GM12874 (cell line): ENCODE data around the gene ZNF618.

Experiments used
- TF ChIP-seq, protein P1 (sequence below): IDR thresholded peaks from 2 replicates; pipeline ENCODE4 v1.5.1; 2011; ENCODE audit warnings: low read depth, mild to moderate bottlenecking, control low read depth, low read length, moderate library complexity; ENCODE audit not compliant: insufficient read depth

The ZNF618 gene

DNA sequence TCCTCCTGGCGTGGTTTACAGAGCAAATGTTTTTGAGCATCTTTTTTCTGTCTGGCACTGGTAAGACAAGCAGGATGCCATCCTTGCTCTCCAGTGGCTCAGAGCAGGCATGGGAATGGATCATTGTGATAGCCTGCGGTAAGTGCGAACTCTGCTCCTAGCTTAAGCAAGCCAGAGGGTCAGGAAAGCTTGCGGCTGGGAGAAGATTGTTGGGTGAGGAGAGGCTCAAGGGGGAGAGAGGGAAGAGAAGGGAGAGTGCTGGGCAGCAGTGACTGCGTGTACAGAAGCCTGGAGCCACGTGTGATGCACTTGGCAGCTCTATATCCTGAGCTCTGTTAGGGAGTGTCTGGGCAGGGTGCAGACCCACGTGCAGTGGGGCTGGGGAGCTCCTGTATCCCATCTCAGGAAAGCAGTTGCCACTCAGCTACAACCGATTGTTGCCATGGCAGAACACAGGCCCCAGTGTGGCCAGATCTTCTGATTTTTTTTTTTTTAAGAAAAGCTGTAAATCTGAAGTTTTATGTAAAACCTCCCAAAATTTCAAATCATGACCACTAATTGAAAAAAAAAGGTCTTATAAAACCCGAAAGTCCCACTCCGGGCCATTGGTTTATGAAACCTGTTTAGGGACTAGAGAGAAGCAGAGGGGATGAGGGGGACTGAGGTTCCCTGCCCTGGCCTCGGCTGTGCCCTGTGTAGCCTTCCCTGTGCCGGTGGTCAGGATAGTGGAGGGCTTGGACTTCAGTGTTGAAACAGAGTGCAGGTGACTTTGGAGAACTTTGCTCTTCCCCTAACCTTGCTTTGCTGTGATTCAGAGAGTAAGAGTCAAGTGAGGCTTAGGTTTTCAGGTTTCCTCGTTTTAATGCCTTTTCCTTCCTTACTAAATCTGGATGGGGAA, 67.3 kb downstream of the ZNF618 start:
- TF ChIP-seq, protein P1, sequence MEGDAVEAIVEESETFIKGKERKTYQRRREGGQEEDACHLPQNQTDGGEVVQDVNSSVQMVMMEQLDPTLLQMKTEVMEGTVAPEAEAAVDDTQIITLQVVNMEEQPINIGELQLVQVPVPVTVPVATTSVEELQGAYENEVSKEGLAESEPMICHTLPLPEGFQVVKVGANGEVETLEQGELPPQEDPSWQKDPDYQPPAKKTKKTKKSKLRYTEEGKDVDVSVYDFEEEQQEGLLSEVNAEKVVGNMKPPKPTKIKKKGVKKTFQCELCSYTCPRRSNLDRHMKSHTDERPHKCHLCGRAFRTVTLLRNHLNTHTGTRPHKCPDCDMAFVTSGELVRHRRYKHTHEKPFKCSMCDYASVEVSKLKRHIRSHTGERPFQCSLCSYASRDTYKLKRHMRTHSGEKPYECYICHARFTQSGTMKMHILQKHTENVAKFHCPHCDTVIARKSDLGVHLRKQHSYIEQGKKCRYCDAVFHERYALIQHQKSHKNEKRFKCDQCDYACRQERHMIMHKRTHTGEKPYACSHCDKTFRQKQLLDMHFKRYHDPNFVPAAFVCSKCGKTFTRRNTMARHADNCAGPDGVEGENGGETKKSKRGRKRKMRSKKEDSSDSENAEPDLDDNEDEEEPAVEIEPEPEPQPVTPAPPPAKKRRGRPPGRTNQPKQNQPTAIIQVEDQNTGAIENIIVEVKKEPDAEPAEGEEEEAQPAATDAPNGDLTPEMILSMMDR = no peak

DNA sequence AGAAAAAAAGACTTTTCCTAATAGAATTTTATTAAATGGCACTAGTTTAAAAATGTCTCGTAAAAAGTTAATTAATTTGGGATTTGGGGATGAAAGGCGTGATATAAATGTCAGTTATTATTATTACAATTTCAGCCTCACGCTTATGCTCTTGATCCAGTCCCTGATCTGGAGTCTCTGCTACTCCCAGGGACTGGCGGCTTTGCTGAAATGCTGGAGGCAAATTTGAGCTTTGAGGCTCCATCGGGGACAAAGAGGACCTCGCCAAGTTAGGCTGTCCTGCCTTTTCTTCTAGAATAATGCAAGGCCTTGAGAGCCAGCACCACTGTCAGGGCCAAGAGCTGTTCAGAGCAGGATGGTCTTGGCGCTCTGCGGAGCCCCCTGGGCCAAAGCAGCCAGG, 69.7 kb downstream of the ZNF618 start:
- TF ChIP-seq, protein P1 = no peak

DNA sequence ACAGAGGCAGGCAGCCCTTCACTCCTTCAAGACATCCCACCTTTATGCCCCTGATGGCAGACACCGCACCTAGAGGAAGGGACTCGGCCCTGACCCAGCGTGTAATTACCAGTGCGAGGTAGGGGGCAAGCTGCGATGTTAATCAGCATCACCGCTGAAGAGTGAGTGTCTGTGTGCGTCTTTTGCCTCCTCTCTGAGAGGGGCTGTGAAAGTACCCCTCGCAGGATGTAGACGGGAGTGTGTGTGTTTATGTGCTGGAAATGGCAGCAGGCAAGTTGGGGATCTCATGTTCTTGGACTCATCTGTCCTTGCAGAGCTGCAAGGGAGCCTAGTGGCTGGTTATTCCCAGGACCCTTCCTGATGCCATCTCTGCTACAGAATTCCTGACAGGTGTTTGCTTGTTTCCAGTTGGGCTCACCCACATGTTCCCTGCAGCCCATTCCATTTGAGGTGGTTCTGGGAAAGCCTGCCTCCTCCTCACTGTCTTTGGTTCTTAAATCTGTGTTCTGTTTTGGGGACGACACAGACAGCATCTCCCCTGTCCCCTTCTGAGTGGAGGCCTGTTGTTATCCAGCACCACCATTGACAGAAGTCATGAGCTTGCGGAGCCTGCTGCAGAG, 70.5 kb downstream of the ZNF618 start:
- TF ChIP-seq, protein P1 = no peak

DNA sequence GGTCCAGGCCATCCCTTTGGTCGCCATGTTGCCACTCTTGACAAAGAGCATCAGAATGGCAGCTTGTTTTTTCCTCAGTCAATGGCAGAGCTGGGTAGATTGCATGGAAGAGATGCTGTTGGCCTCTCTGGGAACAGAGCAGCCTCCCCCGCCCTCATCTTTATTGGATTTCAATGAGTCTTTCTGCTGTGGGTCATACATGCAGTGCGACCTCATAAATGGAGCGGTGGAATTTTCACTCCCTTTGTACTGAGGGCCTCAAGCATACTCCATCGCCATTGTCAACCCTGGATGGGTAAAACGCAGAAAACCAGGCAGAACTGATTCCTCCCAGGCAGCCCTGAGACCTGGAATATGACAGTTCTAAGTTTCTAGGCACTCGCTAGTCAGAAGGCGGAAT, 71.8 kb downstream of the ZNF618 start:
- TF ChIP-seq, protein P1 = no peak

DNA sequence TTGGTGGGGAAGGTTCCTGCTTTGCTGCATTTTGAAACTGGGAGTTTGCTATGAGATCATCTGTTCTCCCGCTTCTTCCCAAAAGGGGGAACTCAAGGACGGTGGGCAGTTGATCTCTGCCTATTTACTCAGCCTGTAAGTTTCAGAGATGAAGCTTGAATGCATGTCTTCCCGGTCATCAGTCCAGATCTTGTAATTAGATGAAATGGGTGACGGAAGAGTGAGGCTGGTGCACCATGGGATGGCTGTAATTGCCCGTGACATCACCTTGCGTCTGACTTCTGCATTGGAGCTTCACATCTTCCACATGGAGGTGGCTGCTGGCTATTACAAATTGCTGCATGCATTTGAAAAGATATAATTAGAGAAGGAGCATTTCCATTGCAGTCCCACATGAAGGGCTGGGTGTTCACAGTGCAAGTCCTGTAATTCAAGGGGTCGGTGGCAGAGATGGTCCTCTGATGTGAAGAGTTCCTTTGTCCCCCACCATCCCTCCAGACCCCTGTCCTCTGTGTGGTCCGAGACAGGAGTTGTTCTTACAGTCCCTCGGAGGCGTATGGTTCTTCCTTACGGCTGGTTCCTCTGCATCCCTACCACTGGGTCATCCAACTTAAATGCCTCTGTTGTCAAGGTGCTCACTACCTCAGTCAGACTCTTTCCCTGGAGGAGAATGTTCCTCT, 72.9 kb downstream of the ZNF618 start:
- TF ChIP-seq, protein P1 = no peak

DNA sequence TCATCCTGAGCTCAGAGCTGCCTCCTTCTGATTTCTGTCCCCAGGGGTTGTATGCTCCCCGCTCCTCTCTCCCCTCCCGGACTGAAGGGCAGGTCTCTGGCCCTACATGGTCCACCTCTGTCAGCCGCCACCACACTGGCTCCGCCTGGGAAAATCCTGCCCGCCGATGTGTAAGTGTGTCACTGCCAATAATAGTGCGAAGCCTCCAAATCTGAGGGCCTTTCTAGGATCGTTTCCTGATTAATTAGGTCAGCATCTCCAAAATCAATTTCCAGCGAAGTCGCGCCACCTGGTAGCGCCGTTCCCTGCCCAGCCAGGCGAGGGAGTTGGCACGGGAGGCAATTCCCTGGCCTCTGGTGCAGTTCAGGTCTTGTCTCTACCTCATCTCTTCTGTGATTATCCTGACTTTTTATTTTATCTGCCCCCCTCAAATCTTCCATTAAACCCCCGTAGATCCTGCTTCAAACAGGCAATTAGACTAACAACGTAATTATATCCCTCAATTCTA, 73.5 kb downstream of the ZNF618 start:
- TF ChIP-seq, protein P1 = no peak

DNA sequence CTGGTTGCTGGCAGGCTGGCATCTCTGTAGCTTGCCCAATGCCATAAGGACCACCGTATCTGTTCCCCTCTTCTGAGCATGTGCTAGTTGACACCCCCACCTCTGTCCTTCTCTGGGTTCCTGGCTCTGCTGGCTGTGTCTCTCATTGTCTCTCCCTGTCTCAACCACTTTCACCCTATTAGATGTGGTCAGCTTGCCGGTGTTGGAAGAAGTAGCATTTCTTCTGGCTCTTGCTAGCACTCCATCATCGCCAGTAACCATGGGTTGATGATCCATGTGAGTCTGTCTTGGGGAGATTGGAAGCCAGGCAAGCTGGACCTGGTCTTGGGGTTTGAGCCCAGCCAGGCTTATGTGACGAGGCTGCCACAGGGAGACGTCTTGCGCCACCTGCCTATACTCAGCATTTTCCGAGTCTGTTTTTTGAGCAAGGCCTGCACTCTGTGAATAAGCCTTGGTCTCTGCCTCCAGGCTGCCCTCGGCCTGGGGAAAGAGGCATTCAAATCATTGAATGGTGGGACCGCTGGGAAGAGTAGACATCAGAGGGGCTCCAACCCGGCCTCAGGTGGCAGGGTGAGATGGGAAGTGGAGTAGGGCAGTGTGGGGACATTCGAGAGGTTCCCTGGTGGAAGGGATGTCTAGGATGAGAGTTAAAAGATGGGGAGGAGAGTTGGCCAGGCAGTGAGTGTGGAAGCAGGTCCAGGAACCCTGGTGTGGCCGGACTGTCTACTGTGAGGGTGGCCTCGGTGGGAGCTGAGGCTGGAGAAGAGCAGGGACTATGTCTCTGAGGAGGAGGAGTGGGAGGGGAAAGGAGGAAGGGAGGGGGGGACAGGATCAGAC, 74.3 kb downstream of the ZNF618 start:
- TF ChIP-seq, protein P1 = no peak
